Posterior cingulate gyrus (tissue), 11 donors: Measurements from ENCODE around the gene FCER2.

ENCODE experiments used
- DNase-seq, 10 donors: peaks; one replicate each; pipeline versions ENCODE4 v3.0.0 to v3.0.0-alpha.2; 2020 to 2021; ENCODE audit warnings: mixed read lengths in 3 of 10
- intact Hi-C: fragments of 100-400 bp; cut with DNase I; formaldehyde crosslinking; loops from one replicate; pipeline ENCODE4 v1.15.1; 2023

The FCER2 gene

DNA sequence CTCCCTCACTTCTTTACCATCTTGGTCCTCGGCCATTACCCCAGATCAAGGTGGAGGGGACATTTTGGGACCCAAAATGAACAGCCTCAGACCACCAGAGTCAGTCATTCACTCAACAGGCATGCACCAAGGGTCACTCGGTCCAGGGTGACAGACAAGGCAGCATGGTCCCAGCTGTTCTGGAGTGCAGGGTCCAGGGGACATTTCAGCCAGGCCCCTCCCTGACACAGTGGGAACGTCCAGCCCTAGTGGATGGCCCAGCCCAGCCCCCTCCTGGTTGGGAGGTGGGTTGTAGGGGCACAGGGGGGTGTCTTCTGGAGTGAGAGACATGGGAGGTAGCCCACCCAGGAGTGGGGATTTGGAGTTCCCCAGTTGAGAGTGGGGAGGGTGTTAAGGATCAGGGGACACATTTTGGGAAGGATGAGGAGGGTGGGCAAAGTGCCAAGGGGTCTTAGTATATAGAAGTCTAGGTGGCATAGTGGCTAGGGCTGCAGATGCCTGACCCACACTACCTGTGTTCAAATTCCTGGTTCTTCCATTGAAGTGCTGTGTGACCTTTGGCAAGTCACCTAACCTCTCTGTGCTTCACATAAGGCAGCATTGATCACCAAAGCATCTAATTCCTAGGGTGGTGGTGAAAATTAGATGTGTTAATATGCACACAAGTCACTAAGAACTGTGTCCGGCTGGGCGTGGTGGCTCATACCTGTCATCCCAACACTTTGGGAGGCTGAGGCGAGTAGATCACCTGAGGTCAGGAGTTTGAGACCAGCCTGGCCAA is 2.5 kb upstream of the FCER2 start:
- DNase-seq, result no peak
- intact Hi-C loops, result no loop called here

DNA sequence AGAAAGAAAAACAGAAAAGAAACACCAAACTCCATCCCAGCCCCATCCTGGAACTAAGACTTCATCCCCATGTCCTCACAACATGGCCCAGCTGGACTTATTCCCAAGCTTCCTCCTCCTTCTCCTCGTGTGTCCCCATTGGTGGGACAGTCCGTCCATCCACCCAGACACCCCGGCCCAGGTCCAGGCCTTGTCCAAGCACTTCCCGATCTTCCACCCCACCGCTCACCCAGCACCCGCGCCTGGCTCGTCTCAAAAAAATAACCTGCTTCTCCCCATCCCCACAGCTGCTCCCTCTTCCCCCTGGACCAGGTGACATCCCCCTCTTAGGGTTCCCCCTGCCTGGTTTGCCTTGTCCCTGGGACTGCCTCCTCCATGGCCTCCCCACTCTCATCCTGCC is 1.4 kb upstream of the FCER2 start:
- no peak for DNase-seq
- intact Hi-C loops, result no loop called here

DNA sequence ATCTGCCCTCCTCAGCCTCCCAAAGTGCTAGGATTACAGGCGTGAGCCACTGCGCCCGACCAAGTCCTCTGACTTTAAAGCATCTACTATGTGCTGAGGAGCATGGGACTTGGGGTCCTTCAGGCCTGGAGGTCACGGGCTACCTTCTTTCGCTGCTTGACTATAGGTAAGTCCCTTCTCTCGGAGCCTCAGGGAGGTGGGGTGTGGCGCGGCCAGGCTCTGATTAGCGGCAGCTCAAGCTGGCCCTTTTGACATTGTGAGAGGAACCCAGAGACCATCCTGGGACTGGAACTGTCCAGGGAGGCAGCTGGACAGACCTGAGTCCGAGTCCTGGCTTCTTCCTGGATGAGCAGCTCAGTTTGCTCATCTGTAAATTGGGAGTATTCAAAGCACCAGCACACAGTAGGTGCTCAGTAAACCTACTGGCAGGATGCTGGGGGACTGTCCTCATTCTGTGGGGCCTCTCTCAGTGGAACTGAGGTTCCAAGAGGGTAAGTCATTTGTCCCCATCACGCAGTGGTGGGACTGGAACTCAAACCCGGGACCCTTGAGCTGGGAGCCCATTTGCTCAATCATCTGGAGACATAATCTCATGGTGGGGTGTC is 780 bp downstream of the FCER2 start:
- intact Hi-C loops, result no loop called here
- no peak for DNase-seq

DNA sequence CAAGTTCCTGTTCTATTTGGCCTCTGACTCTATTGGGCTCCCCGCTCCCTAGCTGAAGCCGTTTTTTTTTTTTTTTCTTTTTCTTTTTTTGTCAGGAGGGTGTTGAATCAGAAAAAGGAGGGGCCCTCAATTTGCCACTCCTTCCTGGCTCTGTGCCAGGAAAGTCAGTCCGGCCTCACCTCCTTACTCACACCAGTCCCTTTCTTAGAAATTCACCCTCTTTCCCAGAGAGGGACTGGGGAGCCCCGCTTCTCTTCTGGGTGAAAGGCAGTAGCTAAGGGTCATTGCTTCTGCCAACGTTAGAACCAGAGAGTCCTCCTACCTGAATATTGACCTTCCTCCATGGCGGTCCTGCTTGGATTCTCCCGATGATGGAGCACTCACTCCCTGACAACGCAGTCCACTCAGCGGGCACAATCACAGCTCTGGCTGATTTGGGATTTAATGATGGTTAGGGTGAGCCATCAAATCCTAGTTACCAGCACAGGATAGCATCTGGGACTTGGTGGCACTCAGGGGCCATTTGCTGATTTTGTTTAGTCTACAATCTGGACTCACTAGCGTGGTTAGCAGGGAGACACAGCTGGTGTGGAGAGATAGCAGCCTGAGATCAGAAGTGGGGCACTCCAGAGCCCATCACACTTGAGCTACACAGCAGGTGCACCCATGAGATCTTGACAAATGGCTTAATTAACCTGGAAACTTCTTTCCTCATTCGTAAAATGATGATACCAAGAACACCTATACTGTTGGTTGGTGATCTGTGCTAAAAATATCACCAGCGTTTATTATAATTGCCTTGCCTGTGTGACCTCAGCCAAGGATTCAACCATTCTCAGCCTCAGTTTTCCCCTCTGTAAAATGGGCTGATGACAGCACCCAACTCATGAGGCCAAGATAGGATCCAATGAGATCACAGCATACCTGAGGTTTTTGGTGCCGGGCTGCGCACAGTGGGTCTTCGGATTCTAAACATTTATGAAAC is 2.2 kb downstream of the FCER2 start:
- DNase-seq, result no peak
- intact Hi-C loops, result no loop called here

- no peak for DNase-seq
- intact Hi-C loops, result no loop called here
Observed at GRCh38 chr19:7699003-7699402, 2.9 kb downstream of the FCER2 start.

GRCh38 chr19:7698583-7698982 is 3.3 kb downstream of the FCER2 start:
- intact Hi-C loops, result no loop called here

DNA sequence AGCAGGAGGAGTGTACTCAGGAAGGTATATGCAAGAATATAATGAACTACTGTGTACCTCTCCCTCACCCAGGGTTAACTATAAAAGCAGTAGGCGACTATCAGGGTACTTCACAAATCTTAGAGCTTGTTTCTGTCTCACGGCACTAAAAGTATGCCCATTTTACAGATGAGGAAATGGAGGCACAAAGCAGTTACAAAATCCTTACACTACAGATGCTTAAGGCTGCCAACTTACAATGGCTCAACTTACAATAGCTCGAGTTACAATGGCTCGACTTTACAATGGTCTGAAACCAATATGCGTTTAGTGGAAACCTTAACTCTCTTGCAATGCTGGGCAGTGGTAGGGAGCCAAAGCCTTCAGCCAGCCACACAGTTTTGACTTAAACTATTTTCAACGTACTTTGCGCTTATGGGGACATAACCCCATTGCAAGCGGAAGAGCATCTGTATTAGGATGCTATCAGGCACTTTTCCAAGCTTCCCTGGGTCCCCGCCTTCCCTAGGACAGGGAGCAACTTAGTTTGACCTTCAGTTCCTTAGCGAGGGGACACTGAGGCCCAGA is 4.1 kb downstream of the FCER2 start:
- DNase-seq, result no peak
- intact Hi-C loops, result no loop called here

More at GRCh38 chr19:7698583-7698982, 3.3 kb downstream of the FCER2 start:
- peak in 1 of 10 donors; percentile 74 for DNase-seq

GRCh38 chr19:7694499-7694898 is 7.4 kb downstream of the FCER2 start:
- DNase-seq, result no peak
- intact Hi-C loops, result no loop called here

GRCh38 chr19:7692417-7693088 is 9.4 kb downstream of the FCER2 start:
- DNase-seq, result no peak
- intact Hi-C loops, result no loop called here

- DNase-seq, result no peak
- intact Hi-C loops, result no loop called here
Observed at GRCh38 chr19:7691497-7691896, 10.4 kb downstream of the FCER2 start.

DNA sequence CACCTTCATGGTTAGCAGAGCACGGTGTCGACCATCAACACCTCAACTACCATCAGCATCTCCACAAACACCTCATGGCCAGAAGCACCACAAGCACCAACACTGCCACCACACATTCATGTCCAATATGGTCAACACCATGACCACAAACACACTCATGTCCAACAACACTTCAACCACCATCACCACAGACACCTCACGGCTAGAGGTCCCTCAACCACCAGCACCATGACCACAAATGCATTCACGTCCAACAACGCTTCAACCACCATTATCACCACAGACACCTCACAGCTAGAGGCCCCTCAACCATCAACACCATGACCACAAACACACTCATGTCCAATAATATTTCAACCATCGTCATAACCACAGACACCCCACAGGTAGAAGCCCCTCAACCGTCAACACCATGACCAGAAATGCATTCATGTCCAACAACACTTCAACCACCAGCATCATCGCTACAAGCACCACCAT is 11.1 kb downstream of the FCER2 start:
- DNase-seq, result no peak
- intact Hi-C loops, result no loop called here

GRCh38 chr19:7689165-7689564 is 12.8 kb downstream of the FCER2 start:
- intact Hi-C loops, result no loop called here

GRCh38 chr19:7687177-7687576 is 14.8 kb downstream of the FCER2 start:
- peak in 1 of 10 donors; percentile 67 for DNase-seq
- intact Hi-C loops, result no loop called here

More at GRCh38 chr19:7689165-7689564, 12.8 kb downstream of the FCER2 start:
- no peak for DNase-seq

DNA sequence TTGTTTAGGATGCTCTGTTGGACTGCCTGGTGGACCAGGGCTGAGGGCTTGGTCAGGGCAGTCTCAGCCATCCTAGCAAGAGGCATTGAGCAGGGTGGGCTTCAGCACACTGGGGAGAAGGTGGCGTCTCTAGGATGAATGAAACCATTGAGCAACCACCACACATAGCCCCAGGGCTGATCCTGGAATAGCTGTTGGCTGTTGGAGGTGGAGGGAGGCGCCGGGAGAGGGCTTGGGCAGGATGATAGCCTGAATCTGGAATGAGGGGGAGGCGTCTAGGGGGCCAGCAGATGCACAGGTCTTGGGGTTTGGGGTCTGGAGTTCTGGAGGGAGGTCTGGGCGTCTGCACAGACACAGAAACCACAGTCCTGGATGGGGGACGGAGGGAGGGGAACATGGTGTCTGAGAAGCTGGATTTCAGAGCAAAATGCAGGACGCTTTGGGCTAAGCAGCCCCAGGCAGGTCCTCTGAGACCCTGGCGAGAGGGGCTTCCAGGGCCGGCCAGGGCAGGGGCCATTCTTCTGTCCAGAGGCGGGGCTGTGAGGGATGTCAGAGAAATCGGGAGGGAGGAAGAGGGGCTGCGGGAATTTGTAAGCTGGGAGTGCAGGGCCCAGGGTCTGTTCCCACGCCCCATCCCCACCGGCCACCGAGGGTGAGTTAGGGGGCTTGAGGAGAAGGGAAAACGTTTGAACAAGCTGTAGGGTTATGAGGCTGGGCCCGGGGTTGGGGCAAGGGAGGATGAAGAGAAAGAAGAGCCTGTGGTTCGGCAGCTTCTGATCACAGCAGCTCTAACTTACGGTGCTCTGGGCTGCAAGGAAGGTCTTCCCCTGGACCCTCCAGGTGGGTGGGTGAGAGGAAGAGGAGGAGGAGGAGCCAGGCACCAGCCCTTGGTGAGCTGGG is 16.1 kb downstream of the FCER2 start:
- DNase-seq, result no peak
- intact Hi-C loops, result no loop called here

GRCh38 chr19:7682175-7682855 is 19.6 kb downstream of the FCER2 start:
- peak in 6 of 10 donors; percentile 33 to 92 (median 78) for DNase-seq
- intact Hi-C loops, result no loop called here

DNA sequence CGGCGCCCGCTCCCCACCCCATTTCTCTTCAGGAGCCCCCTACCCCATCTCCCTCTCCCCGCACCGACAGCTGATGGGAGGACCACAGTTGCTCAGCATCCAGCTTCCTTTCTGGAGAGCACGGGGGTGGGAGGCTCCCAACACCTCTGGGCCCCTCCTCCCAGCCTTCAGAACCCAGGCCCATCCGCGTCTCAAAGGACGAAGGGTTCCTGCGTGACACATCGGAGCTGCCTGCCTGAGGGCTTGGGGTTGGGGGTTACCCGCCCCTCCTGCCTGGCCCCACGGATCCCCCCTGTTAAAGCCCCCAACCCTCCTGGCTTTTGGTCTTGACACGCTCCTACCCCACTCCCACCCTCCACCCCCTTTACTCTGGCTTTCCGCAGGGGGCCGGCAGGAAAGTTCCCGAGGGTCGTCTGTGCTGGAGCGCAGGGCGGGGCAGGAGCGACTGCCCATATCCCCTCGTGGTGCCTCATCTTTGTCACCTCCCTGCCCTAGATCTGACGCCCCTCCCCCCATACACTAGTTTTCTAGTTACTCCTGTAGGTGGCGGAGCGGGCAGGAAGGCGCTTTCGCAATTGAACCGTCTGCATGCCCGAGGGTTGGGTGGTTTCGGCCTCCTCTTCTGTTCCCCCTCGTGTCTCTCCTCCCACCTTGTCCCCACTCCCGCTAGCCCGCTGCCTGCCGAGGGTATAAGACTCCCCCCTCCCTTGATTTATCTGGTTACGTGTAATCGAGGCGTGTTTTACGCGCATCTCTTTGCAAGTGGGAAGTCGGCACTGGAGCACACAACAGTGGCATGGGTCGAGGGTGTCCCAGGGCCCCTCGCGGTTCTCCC is 20.4 kb downstream of the FCER2 start:
- intact Hi-C loops, result loop anchor here (1.0 kb wide), 1 partner anchor 118 kb away; no protein-coding TSS in a partner anchor
- peak; percentile 45 to 95 (median 72) for DNase-seq

- intact Hi-C loops, result loop anchor here (1.0 kb wide), 3 partner anchors 28 to 326 kb away; no protein-coding TSS in a partner anchor
- DNase-seq, result peak; percentile 75 to 98 (median 82)
Observed at GRCh38 chr19:7680606-7681339, 21.2 kb downstream of the FCER2 start, which contains the start of gene TRAPPC5. Gene TRAPPC5 (plus strand): TSS chr19:7680833. CDS start chr19:7682254, 1,421 bp downstream.
